ENCODE data around the gene EIF4A3.

- TF ChIP-seq CTCF (conservative IDR thresholded peaks at IDR 0.05; ENCODE audit: low read length) (no peak), EZH2phosphoT487 (IDR thresholded peaks at IDR 0.05; ENCODE audit: borderline replicate concordance, low read depth, low read length) (no peak)
Measured at GRCh38 chr17:80166446-80166845, 19.5 kb upstream of the EIF4A3 start.
